K562 (cell line): ENCODE measurements around the gene IL17RC. TPM values are rescaled to one million over a fixed set of nuclear protein-coding genes. Genes with fewer than 3 reads are reported as not detected.

Experiments
- ATAC-seq: fragments of 200-7000 bp; cut with Tn5 transposase; 3 replicates; pipeline ENCODE4 v1.9.1; 2020; ENCODE audit warnings: moderate library complexity
- BruUV-seq: library from RNA; stranded (reverse); fragments of 400-500 nt; replicated peaks from 2 replicates; lab custom pipeline; 2021; lab: Mats Ljungman, UMichigan
- CTCF ChIA-PET: fragments of 300-600 bp; formaldehyde crosslinking; extraction: SDS; loops from one replicate; lab custom pipeline; 2021; ENCODE audit warnings: low intra/inter-chr PET ratio; lab: Yijun Ruan, JAX
- POLR2A ChIA-PET: fragments of 300-600, 350-650 bp; sonication (Branson Sonifier 250); formaldehyde crosslinking; extraction: SDS; loops from one replicate; lab custom pipeline; 2021; ENCODE audit warnings: antibody characterized with exemption, inconsistent platforms; lab: Yijun Ruan, JAX
- DNase-seq, 4 experiments: peaks; one replicate each; pipeline versions ENCODE4 v3.0.0 to v3.0.0-alpha.2; 2011 to 2018; ENCODE audit warnings: low spot score in 3 of 4, mixed read lengths in 3 of 4; ENCODE audit errors: extremely low read depth in 1 of 4
- FAIRE-seq: peaks from 2 replicates; lab custom pipeline; 2011; peaks lifted over from hg19 to GRCh38; lab: Jason Lieb, UNC
- H2AFZ ChIP-seq: 2 replicates; pipeline ENCODE4 v1.6.0; 2011; ENCODE audit warnings: low read depth, low read length, control low read depth, inconsistent platforms
- H3K27ac ChIP-seq: fragments of 200-600 bp; 3 replicates; pipeline ENCODE4 v1.8.0; 2011; ENCODE audit warnings: low read depth, mild to moderate bottlenecking, control low read depth, inconsistent platforms, low read length, moderate library complexity, mixed read lengths; ENCODE audit errors: extremely low read depth
- H3K27me3 ChIP-seq, 2 experiments: fragments of 300-600 bp in 1 of 2; 2 replicates in 1 of 2; 3 replicates in 1 of 2; pipeline versions ENCODE4 v1.6.0 to v1.8.0; 2011; ENCODE audit warnings: inconsistent platforms in 2 of 2, low read length in 2 of 2, mild to moderate bottlenecking in 1 of 2, mixed read lengths in 1 of 2, moderate library complexity in 1 of 2; ENCODE audit not compliant: control insufficient read depth in 2 of 2, insufficient read depth in 2 of 2
- H3K36me3 ChIP-seq: fragments of 300-600 bp; 3 replicates; pipeline ENCODE4 v1.8.0; 2011; ENCODE audit warnings: mild to moderate bottlenecking, low read length, inconsistent platforms; ENCODE audit not compliant: control insufficient read depth, insufficient read depth
- H3K4me1 ChIP-seq, 2 experiments: fragments of 200-600 bp in 1 of 2; replicated peaks in 1 of 2; 2 replicates in 1 of 2; 3 replicates in 1 of 2; pipeline versions ENCODE4 v1.5.1 to v1.8.0; 2011; ENCODE audit warnings: inconsistent platforms in 2 of 2, low read length in 2 of 2, mild to moderate bottlenecking in 1 of 2, mixed read lengths in 1 of 2, moderate library complexity in 1 of 2; ENCODE audit not compliant: control insufficient read depth in 2 of 2, insufficient read depth in 2 of 2
- H3K4me2 ChIP-seq: 2 replicates; pipeline ENCODE4 v1.6.1; 2011; ENCODE audit warnings: low read length, control low read depth, inconsistent platforms, mixed read lengths; ENCODE audit not compliant: insufficient read depth
- H3K4me3 ChIP-seq: fragments of 200-600 bp; sonication (generic), shearing (Covaris generic); 2 replicates; pipeline ENCODE4 v1.5.1; 2016; ENCODE audit warnings: control low read depth, inconsistent platforms
- H3K79me2 ChIP-seq: fragments of 200-600 bp; 3 replicates; pipeline ENCODE4 v1.8.0; 2011; ENCODE audit warnings: low read length, inconsistent platforms; ENCODE audit not compliant: control insufficient read depth, insufficient read depth
- H3K9ac ChIP-seq, 2 experiments: 2 replicates each; pipeline versions ENCODE4 v1.6.0 to v1.6.1; 2011; ENCODE audit warnings: low read depth in 2 of 2, low read length in 2 of 2, control low read depth in 1 of 2, inconsistent platforms in 1 of 2, mild to moderate bottlenecking in 1 of 2, mixed read lengths in 1 of 2; ENCODE audit not compliant: insufficient read depth in 1 of 2
- H3K9me1 ChIP-seq: one replicate; pipeline ENCODE4 v1.6.0; 2011; ENCODE audit warnings: inconsistent platforms, mild to moderate bottlenecking, low read length, moderate library complexity; ENCODE audit not compliant: control insufficient read depth, insufficient read depth
- H3K9me3 ChIP-seq: replicated peaks from 2 replicates; pipeline ENCODE4 v1.5.1; 2011; ENCODE audit warnings: low read depth, low read length, inconsistent platforms; ENCODE audit not compliant: control insufficient read depth, insufficient read depth
- H4K20me1 ChIP-seq: replicated peaks from 2 replicates; pipeline ENCODE4 v1.6.1; 2011; ENCODE audit warnings: low read length, inconsistent platforms, mixed read lengths; ENCODE audit not compliant: control insufficient read depth, insufficient read depth
- CLOCK ChIP-seq: fragments of 250-450 bp; sonication (Bioruptor Pico); IDR thresholded peaks from 2 replicates; pipeline ENCODE4 v1.4.0; 2020; ENCODE audit warnings: mild to moderate bottlenecking, moderate library complexity, borderline replicate concordance
- ELF4 ChIP-seq: fragments of 450-650 bp; formaldehyde crosslinking; IDR thresholded peaks from 2 replicates; pipeline ENCODE4 v1.4.0; 2022; ENCODE audit warnings: missing genetic modification characterization
- ERF ChIP-seq: fragments of 450-650 bp; formaldehyde crosslinking; IDR thresholded peaks from 2 replicates; pipeline ENCODE4 v1.4.0; 2020; ENCODE audit warnings: mild to moderate bottlenecking, mixed read lengths
- HCFC1 ChIP-seq: IDR thresholded peaks from 2 replicates; pipeline ENCODE4 v1.6.1; 2012; ENCODE audit warnings: low read depth, low read length, improper control_type of control experiment
- NFRKB ChIP-seq: fragments of 450-650 bp; IDR thresholded peaks from 2 replicates; pipeline ENCODE4 v1.6.1; 2016; ENCODE audit warnings: low read depth
- NKRF ChIP-seq: fragments of 450-650 bp; IDR thresholded peaks from 2 replicates; pipeline ENCODE4 v1.6.1; 2016; ENCODE audit warnings: borderline replicate concordance
- PRDM10 ChIP-seq: fragments of 450-650 bp; IDR thresholded peaks from 2 replicates; pipeline ENCODE4 v1.6.1; 2018; ENCODE audit not compliant: partially characterized antibody
- THRA ChIP-seq: fragments of 450-650 bp; IDR thresholded peaks from 2 replicates; pipeline ENCODE4 v1.6.1; 2017; ENCODE audit warnings: mild to moderate bottlenecking, moderate library complexity
- ZNF24 ChIP-seq: fragments of 450-650 bp; IDR thresholded peaks from 2 replicates; pipeline ENCODE4 v1.6.1; 2016
- WGBS: fragments of 100-300 bp; shearing (Covaris generic); methylation state at CpG from one replicate; pipeline ENCODE4 v1.1.6; 2016; ENCODE audit warnings: low coverage, mixed read lengths; ENCODE audit not compliant: insufficient coverage; ENCODE audit errors: missing lambda C conversion rate; 5-methylcytosine and 5-hydroxymethylcytosine counted together
- in situ Hi-C: fragments of 300-500 bp; cut with MboI; formaldehyde crosslinking; loops from 4 replicates; pipeline ENCODE4 v1.15.0; 2018; ENCODE audit warnings: inconsistent platforms, mixed read lengths
- intact Hi-C: fragments of 100-400 bp; cut with micrococcal nuclease; formaldehyde crosslinking; loops from 2 replicates; pipeline ENCODE4 v1.14.2; 2022
- polyA plus RNA-seq, 8 experiments: library from polyadenylated mRNA; depleted of rRNA in 4 of 8; stranded (reverse) in 5 of 8; unstranded in 3 of 8; fragments of >200 nt; fragmentation: Nextera tagmentation in 2 of 8; fragmentation: Illumina TruSeq in 1 of 8; extraction: Ambion mirVana in 2 of 8; extraction: Trizol in 1 of 8; gene quantifications; 2 replicates each; pipeline versions ENCODE4 v1.2.1 to v1.2.3, GENCODE V29; 2011 to 2014; ENCODE audit warnings: inconsistent platforms in 1 of 8, missing spikeins in 1 of 8
- total RNA-seq, 7 experiments: library from RNA; depleted of rRNA in 6 of 7; stranded (reverse); fragments of >200 nt in 6 of 7; fragmentation: Illumina TruSeq in 2 of 7; extraction: Trizol in 2 of 7; gene quantifications; 2 replicates each; pipeline versions ENCODE4 v1.2.1 to v1.2.3, GENCODE V29; 2011 to 2021; ENCODE audit warnings: low replicate concordance in 1 of 7

The IL17RC gene
- total and polyA plus RNA-seq, 9 of the 15 experiments (the other 6 are each of a cell fraction or from before 2014, with no cell fraction given): 0.15 to 11.4 (median 7.1) TPM; not detected in 1

GRCh38 chr3:9883706-9884554, 33.0 kb upstream of the IL17RC start:
- ATAC-seq (no peak), DNase-seq (no peak), FAIRE-seq (no peak)
- H3K27me3 ChIP-seq: no peaks in the 10 kb centered on the region
- ChIA-PET POLR2A (interaction anchor here (0.6 to 2.4 kb wide), 12 partner anchors 8 to 487 kb away, joined by 3 to 10 read pairs (median 4); no protein-coding TSS in a partner anchor), CTCF (no interaction called here)
- intact Hi-C loops: no loop called here
- no TSS peak for BruUV-seq
- H3K27ac ChIP-seq: peak overlapping the region; percentile 21; the same call in 1 of the 3 replicates
- 51% methylated on average over 7 of the region's 7 CpGs for WGBS
- H3K9me3 ChIP-seq: no peaks in the 10 kb centered on the region
- H3K79me2 ChIP-seq: no peaks in the 10 kb centered on the region
- H3K4me1 ChIP-seq: peaks cover 8 to 33% of the 10 kb centered on the region in 2 experiments; a peak in 4 of 5 replicates
- H3K4me3 ChIP-seq: no peak overlapping the region
- H3K36me3 ChIP-seq: no peaks in the 10 kb centered on the region
- in situ Hi-C loops: no loop called here
- H3K9ac ChIP-seq: no peak overlapping the region
- H3K9me1 ChIP-seq: no peaks in the 10 kb centered on the region
- H3K4me2 ChIP-seq: peak overlapping the region; percentile 61
- H2AFZ ChIP-seq: peak overlapping the region; percentile 73
- no peaks in the 10 kb centered on the region for H4K20me1 ChIP-seq
- TF ChIP-seq NFRKB: 0 out of 2 replicates have a peak, but pooled peaks have one; percentile 21
- TF ChIP-seq ZNF24: peak; percentile 89
- TF ChIP-seq ELF4: 0 out of 2 replicates have a peak, but pooled peaks have one; percentile 35
- TF ChIP-seq HCFC1: no peak
- no peak for TF ChIP-seq THRA
- TF ChIP-seq CLOCK: 0 out of 2 replicates have a peak, but pooled peaks have one; percentile 18
- TF ChIP-seq PRDM10: peak; percentile 6
- no peak for TF ChIP-seq ERF (CRISPR knock-in tag)
- no peak; the same call in 1 of the 2 replicates for TF ChIP-seq NKRF
